ENCODE results near the gene TENM3. TPM values are rescaled to one million over a fixed set of nuclear protein-coding genes. Genes with fewer than 3 reads are reported as not detected.

TENM3 gene
- total RNA-seq, 1 experiment from 2014 or later, result not detected

GRCh38 chr4:182807346-182807745, 564.1 kb downstream of the TENM3 start:
- no peaks in the 10 kb centered on the region for H3K79me2 ChIP-seq (ENCODE audit: low read depth)
- H3K36me3 ChIP-seq (ENCODE audit: low read depth), result no peaks in the 10 kb centered on the region
- no peaks in the 10 kb centered on the region for H3K4me1 ChIP-seq (replicated peaks; ENCODE audit: insufficient read depth)
- no peak for TF ChIP-seq CTCF (conservative IDR thresholded peaks at IDR 0.05)
- TF ChIP-seq EZH2 (IDR thresholded peaks at IDR 0.05; ENCODE audit: low read depth), result no peak
- H2AFZ ChIP-seq, result no peak overlapping the region
- no peak for DNase-seq
- ChIA-PET POLR2A (ENCODE audit: unreplicated experiment) (no interaction called here), CTCF (interaction anchor here (0.6 kb wide), 1 partner anchor 443 kb away, joined by 3 read pairs; no protein-coding TSS in a partner anchor)
- no peak overlapping the region for H3K4me2 ChIP-seq
- H3F3A ChIP-seq (ENCODE audit: insufficient read depth, low read depth), result no peaks in the 10 kb centered on the region
- no peak overlapping the region for H3K4me3 ChIP-seq
- H4K20me1 ChIP-seq (ENCODE audit: insufficient read depth), result no peaks in the 10 kb centered on the region
- H3K27ac ChIP-seq, result no peak overlapping the region
- peaks cover 26% of the 10 kb centered on the region for H3K27me3 ChIP-seq (ENCODE audit: insufficient read depth, low read depth)
- BruUV-seq (replicated peaks), result no TSS peak
- intact Hi-C loops (cut with micrococcal nuclease; ENCODE audit: unreplicated experiment), result loop anchor here (2.0 to 10.0 kb wide), 3 partner anchors 111 to 1663 kb away; no protein-coding TSS in a partner anchor
- no peaks in the 10 kb centered on the region for H3K9me2 ChIP-seq (ENCODE audit: insufficient read depth)
- no peaks in the 10 kb centered on the region for H3K9me3 ChIP-seq (ENCODE audit: insufficient read depth, low read depth)

GRCh38 chr4:182807767-182808548, 564.8 kb downstream of the TENM3 start:
- no peaks in the 10 kb centered on the region for H3K9me2 ChIP-seq (ENCODE audit: insufficient read depth)
- no peaks in the 10 kb centered on the region for H3F3A ChIP-seq (ENCODE audit: insufficient read depth, low read depth)
- H3K36me3 ChIP-seq (ENCODE audit: low read depth), result no peaks in the 10 kb centered on the region
- intact Hi-C loops (cut with micrococcal nuclease; ENCODE audit: unreplicated experiment), result loop anchor here (2.0 to 10.0 kb wide), 3 partner anchors 111 to 1663 kb away; no protein-coding TSS in a partner anchor
- ChIA-PET POLR2A (ENCODE audit: unreplicated experiment) (no interaction called here), CTCF (no interaction called here)
- H3K27ac ChIP-seq, result no peak overlapping the region
- no peak overlapping the region for H2AFZ ChIP-seq
- H3K9me3 ChIP-seq (ENCODE audit: insufficient read depth, low read depth), result no peaks in the 10 kb centered on the region
- no TSS peak for BruUV-seq (replicated peaks)
- no peaks in the 10 kb centered on the region for H3K4me1 ChIP-seq (replicated peaks; ENCODE audit: insufficient read depth)
- no peak for TF ChIP-seq EZH2 (IDR thresholded peaks at IDR 0.05; ENCODE audit: low read depth)
- TF ChIP-seq CTCF (conservative IDR thresholded peaks at IDR 0.05), result no peak
- peaks cover 24% of the 10 kb centered on the region for H3K27me3 ChIP-seq (ENCODE audit: insufficient read depth, low read depth)
- H3K4me3 ChIP-seq, result no peak overlapping the region
- H3K4me2 ChIP-seq, result no peak overlapping the region
- DNase-seq, result no peak
- H4K20me1 ChIP-seq (ENCODE audit: insufficient read depth), result no peaks in the 10 kb centered on the region
- H3K79me2 ChIP-seq (ENCODE audit: low read depth), result no peaks in the 10 kb centered on the region

- no peaks in the 10 kb centered on the region for H3K9me2 ChIP-seq (ENCODE audit: insufficient read depth)
- no peaks in the 10 kb centered on the region for H3K9me3 ChIP-seq (ENCODE audit: insufficient read depth, low read depth)
- H3K4me3 ChIP-seq, result no peak overlapping the region
- peaks cover 15% of the 10 kb centered on the region for H3K27me3 ChIP-seq (ENCODE audit: insufficient read depth, low read depth)
- no peak for TF ChIP-seq EZH2 (IDR thresholded peaks at IDR 0.05; ENCODE audit: low read depth)
- no peak for TF ChIP-seq CTCF (conservative IDR thresholded peaks at IDR 0.05)
- H2AFZ ChIP-seq, result no peak overlapping the region
- intact Hi-C loops (cut with micrococcal nuclease; ENCODE audit: unreplicated experiment), result loop anchor here (10.0 kb wide), 2 partner anchors 1504 to 1664 kb away; no protein-coding TSS in a partner anchor
- no peak for DNase-seq
- H3K27ac ChIP-seq, result no peak overlapping the region
- no peaks in the 10 kb centered on the region for H3K36me3 ChIP-seq (ENCODE audit: low read depth)
- no peaks in the 10 kb centered on the region for H4K20me1 ChIP-seq (ENCODE audit: insufficient read depth)
- no TSS peak for BruUV-seq (replicated peaks)
- no peaks in the 10 kb centered on the region for H3F3A ChIP-seq (ENCODE audit: insufficient read depth, low read depth)
- H3K79me2 ChIP-seq (ENCODE audit: low read depth), result no peaks in the 10 kb centered on the region
- no peak overlapping the region for H3K4me2 ChIP-seq
- POLR2A ChIA-PET (ENCODE audit: unreplicated experiment), result no interaction called here
- CTCF ChIA-PET, result no interaction called here
- no peaks in the 10 kb centered on the region for H3K4me1 ChIP-seq (replicated peaks; ENCODE audit: insufficient read depth)
These were observed 565.6 kb downstream of the TENM3 start for GRCh38 chr4:182808673-182809416.
